GM12873 (cell line): Measurements from ENCODE around the gene BTBD6.
A peak's percentile ranks its signal among the peaks of the same experiment; 100 is the strongest.

Experiments
- TF ChIP-seq, protein P1 (sequence below): IDR thresholded peaks from 2 replicates; pipeline ENCODE4 v1.5.1; 2012; ENCODE audit warnings: low read depth, mild to moderate bottlenecking, moderate library complexity, low read length, control low read depth; ENCODE audit not compliant: insufficient read depth; ENCODE audit errors: missing control alignments

The BTBD6 gene

DNA sequence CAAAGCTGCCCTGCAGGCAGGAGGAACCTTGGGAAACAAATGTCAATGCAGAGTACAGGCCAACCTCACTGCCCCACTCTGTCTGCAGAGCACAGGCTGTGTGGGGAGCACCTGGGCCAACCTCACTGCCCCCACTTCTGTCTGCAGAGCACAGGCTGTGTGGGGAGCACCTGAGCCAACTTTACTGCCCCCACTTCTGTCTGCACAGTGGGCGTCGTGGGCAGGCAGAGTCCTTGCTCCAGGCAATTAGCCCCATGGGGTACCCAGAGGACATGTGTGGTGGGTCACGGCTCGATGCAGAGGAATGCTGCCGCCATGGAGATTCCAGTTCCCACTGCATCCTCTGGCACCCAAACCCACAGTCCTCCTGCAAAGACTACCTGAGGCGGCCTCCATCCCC lies 26.3 kb downstream of the BTBD6 start:
- TF ChIP-seq, protein P1, sequence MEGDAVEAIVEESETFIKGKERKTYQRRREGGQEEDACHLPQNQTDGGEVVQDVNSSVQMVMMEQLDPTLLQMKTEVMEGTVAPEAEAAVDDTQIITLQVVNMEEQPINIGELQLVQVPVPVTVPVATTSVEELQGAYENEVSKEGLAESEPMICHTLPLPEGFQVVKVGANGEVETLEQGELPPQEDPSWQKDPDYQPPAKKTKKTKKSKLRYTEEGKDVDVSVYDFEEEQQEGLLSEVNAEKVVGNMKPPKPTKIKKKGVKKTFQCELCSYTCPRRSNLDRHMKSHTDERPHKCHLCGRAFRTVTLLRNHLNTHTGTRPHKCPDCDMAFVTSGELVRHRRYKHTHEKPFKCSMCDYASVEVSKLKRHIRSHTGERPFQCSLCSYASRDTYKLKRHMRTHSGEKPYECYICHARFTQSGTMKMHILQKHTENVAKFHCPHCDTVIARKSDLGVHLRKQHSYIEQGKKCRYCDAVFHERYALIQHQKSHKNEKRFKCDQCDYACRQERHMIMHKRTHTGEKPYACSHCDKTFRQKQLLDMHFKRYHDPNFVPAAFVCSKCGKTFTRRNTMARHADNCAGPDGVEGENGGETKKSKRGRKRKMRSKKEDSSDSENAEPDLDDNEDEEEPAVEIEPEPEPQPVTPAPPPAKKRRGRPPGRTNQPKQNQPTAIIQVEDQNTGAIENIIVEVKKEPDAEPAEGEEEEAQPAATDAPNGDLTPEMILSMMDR: no peak

GRCh38 chr14:105275267-105275946 lies 27.1 kb downstream of the BTBD6 start:
- TF ChIP-seq, protein P1: no peak

DNA sequence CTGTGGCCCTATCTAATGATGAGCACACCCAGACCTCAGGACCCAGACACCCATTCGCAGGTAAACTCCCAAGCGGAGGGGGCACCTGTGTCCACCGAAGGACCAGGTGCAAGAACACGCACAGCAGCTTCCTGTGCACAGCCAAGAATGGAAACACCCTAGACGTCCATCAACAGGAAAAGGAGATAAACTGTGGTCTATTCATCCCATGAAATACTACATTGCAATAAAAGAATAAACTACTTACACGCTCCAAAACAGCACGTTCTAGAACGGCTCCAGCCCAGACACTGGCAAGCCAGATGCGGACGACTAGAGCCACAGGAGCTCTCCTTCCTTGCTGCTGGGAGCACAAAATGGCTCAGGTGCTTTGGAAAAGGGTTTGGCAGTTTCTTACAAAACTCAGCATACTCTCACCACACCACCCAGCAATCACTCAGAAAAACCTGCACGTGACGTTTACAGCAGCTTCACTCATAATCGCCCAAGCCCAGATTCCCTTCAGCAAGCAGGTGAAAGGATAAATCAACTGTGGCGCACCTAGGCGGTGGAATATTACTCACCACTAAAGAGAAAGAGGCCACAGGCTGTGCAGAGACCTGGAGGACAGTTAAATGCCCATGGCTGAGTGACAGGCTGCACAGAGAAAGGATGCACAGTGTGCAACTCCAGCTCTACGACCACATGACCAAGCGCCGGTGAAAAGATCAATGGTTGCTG lies 31.5 kb downstream of the BTBD6 start:
- TF ChIP-seq, protein P1: no peak

DNA sequence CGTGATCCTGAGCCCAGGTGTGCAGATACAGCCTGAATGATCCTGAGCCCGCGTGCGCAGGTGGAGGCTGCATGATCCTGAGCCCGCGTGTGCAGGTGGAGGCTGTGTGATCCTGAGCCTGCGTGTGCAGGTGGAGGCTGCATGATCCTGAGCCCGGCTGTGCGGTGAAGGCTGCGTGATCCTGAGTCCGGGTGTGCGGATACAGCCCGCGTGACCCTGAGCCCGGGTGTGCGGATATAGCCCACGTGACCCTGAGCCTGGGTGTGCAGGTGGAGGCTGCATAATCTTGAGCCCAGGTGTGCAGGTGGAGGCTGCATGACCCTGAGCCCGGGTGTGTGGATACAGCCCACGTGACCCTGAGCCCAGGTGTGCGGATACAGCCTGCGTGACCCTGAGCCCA lies 32.2 kb downstream of the BTBD6 start:
- TF ChIP-seq, protein P1: no peak

GRCh38 chr14:105281371-105282097 lies 33.2 kb downstream of the BTBD6 start:
- TF ChIP-seq, protein P1: peak; percentile 85

GRCh38 chr14:105282098-105282725 lies 33.9 kb downstream of the BTBD6 start:
- TF ChIP-seq, protein P1: no peak

GRCh38 chr14:105283028-105283427 lies 34.7 kb downstream of the BTBD6 start:
- TF ChIP-seq, protein P1: no peak
